ENCODE results near the gene EIF2A.

The EIF2A gene

DNA sequence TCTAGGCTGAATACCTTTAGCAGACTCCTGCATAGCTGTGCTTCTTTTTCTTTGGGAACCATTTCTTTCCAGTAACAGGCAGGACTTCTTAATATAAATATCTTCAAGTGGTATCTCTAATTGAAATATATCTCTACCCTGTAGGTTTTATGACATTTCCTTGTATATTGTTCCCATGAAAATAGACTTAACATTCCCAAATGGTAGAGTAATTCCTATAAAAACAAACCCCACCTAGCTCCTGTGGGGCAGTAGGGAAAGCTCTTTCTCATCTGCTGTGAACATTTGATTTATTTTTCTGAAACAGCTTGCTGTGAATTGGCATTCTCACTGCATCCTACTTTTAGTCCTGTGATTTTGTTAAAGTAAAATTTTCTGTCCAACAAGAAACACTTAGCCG, 77.4 kb downstream of the EIF2A start:
- Histone ChIP-seq H3K79me2 (ENCODE audit: insufficient read depth, low read length) (peaks cover 59% of the 10 kb centered on the region), H3K9me3 (ENCODE audit: insufficient read depth, low read length) (no peaks in the 10 kb centered on the region), H3K4me3 (ENCODE audit: insufficient read depth, low read length, poor library complexity, severe bottlenecking) (no peak overlapping the region), H3K27me3 (ENCODE audit: low read length) (no peaks in the 10 kb centered on the region), H4K20me1 (ENCODE audit: low read depth, low read length) (peaks cover 64% of the 10 kb centered on the region), H3F3A (ENCODE audit: insufficient read depth) (peaks cover 11% of the 10 kb centered on the region; the same call in 1 of the 2 replicates), H3K36me3 (ENCODE audit: low read length) (peaks cover 67% of the 10 kb centered on the region), H3K27ac (ENCODE audit: low read depth, low read length) (no peak overlapping the region), H3K9ac (ENCODE audit: low read length) (no peak overlapping the region), H3K4me2 (ENCODE audit: low read depth, low read length, poor library complexity, severe bottlenecking) (no peak overlapping the region), H3K9me2 (replicated peaks; ENCODE audit: insufficient read depth, low read length) (no peaks in the 10 kb centered on the region), H2AFZ (ENCODE audit: low read depth, low read length, severe bottlenecking) (no peak overlapping the region)
- TF ChIP-seq EZH2phosphoT487 (conservative IDR thresholded peaks at IDR 0.05; ENCODE audit: low read length) = no peak
- TF ChIP-seq, protein P1, sequence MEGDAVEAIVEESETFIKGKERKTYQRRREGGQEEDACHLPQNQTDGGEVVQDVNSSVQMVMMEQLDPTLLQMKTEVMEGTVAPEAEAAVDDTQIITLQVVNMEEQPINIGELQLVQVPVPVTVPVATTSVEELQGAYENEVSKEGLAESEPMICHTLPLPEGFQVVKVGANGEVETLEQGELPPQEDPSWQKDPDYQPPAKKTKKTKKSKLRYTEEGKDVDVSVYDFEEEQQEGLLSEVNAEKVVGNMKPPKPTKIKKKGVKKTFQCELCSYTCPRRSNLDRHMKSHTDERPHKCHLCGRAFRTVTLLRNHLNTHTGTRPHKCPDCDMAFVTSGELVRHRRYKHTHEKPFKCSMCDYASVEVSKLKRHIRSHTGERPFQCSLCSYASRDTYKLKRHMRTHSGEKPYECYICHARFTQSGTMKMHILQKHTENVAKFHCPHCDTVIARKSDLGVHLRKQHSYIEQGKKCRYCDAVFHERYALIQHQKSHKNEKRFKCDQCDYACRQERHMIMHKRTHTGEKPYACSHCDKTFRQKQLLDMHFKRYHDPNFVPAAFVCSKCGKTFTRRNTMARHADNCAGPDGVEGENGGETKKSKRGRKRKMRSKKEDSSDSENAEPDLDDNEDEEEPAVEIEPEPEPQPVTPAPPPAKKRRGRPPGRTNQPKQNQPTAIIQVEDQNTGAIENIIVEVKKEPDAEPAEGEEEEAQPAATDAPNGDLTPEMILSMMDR (IDR thresholded peaks at IDR 0.05; ENCODE audit: insufficient read depth, low read length, poor library complexity, severe bottlenecking) = no peak

DNA sequence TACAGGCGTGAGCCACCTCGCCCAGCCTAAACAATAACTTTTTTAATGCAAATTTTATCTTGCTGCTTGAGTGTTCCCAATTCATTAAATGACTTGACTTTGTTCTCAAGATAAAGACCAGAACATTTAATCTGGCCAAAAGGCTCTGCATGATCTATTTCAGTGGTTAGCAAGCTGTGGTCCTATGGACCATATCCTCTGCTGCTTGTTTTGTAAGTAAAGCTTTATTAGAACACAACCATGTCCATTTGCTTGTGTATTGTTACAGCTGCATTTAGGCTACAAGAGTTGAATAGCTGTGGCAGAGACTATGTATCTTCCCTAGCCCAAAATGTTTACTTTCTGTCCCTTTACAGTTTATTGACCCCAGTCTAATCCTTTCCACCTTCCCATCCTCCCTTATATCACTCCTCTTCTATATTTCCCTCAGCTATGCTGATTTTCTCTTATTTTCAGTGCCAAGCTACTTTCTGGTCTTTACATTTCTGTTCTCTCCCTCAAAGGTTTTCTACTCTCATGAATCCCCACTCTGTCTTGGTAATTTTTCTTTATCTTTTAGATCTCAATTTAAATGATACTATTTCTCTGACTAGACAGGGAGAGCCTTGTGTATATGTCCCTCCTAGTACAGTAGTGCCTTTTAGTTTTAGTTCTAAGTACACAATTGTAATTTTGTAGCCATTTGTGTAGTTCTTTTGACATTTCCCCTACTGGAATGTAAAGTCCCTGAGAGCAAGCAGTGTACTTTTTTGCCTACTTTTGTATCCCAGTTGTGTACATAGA, 79.8 kb downstream of the EIF2A start:
- Histone ChIP-seq H3K79me2 (ENCODE audit: insufficient read depth, low read length) (peaks cover 35% of the 10 kb centered on the region), H3K9ac (ENCODE audit: low read length) (no peak overlapping the region), H3K4me3 (ENCODE audit: insufficient read depth, low read length, poor library complexity, severe bottlenecking) (no peak overlapping the region), H3K9me3 (ENCODE audit: insufficient read depth, low read length) (no peaks in the 10 kb centered on the region), H3F3A (ENCODE audit: insufficient read depth) (peaks cover 7% of the 10 kb centered on the region; the same call in 1 of the 2 replicates), H3K9me2 (replicated peaks; ENCODE audit: insufficient read depth, low read length) (no peaks in the 10 kb centered on the region), H4K20me1 (ENCODE audit: low read depth, low read length) (peaks cover 44% of the 10 kb centered on the region), H3K4me2 (ENCODE audit: low read depth, low read length, poor library complexity, severe bottlenecking) (no peak overlapping the region), H3K27ac (ENCODE audit: low read depth, low read length) (no peak overlapping the region), H2AFZ (ENCODE audit: low read depth, low read length, severe bottlenecking) (no peak overlapping the region), H3K36me3 (ENCODE audit: low read length) (peaks cover 65% of the 10 kb centered on the region), H3K27me3 (ENCODE audit: low read length) (no peaks in the 10 kb centered on the region)
- TF ChIP-seq, protein P1 (IDR thresholded peaks at IDR 0.05; ENCODE audit: insufficient read depth, low read length, poor library complexity, severe bottlenecking) = no peak
- no peak for TF ChIP-seq EZH2phosphoT487 (conservative IDR thresholded peaks at IDR 0.05; ENCODE audit: low read length)

DNA sequence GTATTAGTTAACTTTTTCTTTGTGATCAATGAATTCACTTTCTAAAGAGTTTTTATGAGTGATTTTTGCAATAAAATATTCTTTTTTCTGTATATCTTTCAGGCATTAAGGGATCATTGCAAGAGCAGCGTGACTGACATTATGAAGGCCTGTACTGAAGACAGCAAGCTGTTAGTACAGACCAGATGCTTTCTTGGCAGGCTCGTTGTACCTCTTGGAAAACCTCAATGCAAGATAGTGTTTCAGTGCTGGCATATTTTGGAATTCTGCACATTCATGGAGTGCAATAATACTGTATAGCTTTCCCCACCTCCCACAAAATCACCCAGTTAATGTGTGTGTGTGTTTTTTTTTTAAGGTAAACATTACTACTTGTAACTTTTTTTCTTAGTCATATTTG, 81.0 kb downstream of the EIF2A start:
- Histone ChIP-seq H2AFZ (ENCODE audit: low read depth, low read length, severe bottlenecking) (no peak overlapping the region), H3K9me3 (ENCODE audit: insufficient read depth, low read length) (no peaks in the 10 kb centered on the region), H3K4me3 (ENCODE audit: insufficient read depth, low read length, poor library complexity, severe bottlenecking) (no peak overlapping the region), H3K27ac (ENCODE audit: low read depth, low read length) (no peak overlapping the region), H3K9me2 (replicated peaks; ENCODE audit: insufficient read depth, low read length) (no peaks in the 10 kb centered on the region), H3K36me3 (ENCODE audit: low read length) (peaks cover 60% of the 10 kb centered on the region), H3K9ac (ENCODE audit: low read length) (no peak overlapping the region), H3K4me2 (ENCODE audit: low read depth, low read length, poor library complexity, severe bottlenecking) (no peak overlapping the region), H3F3A (ENCODE audit: insufficient read depth) (peaks cover 13% of the 10 kb centered on the region; the same call in 1 of the 2 replicates), H3K27me3 (ENCODE audit: low read length) (no peaks in the 10 kb centered on the region), H3K79me2 (ENCODE audit: insufficient read depth, low read length) (peaks cover 23% of the 10 kb centered on the region; the same call in 1 of the 2 replicates), H4K20me1 (ENCODE audit: low read depth, low read length) (peaks cover 32% of the 10 kb centered on the region)
- TF ChIP-seq, protein P1 (IDR thresholded peaks at IDR 0.05; ENCODE audit: insufficient read depth, low read length, poor library complexity, severe bottlenecking) = no peak
- TF ChIP-seq EZH2phosphoT487 (conservative IDR thresholded peaks at IDR 0.05; ENCODE audit: low read length) = no peak
